Fibroblast of lung (primary cell): ENCODE measurements around the gene EFCAB6.

Experiments
- CTCF ChIP-seq, 2 donors: IDR thresholded peaks in 1 of 2; conservative IDR thresholded peaks in 1 of 2; 1 replicate in 1 of 2; 2 replicates in 1 of 2; pipeline ENCODE4 v1.5.1; 2011 to 2012; ENCODE audit warnings: low read length in 2 of 2, control low read depth in 1 of 2, inconsistent platforms in 1 of 2, low read depth in 1 of 2, mild to moderate bottlenecking in 1 of 2
- EZH2 ChIP-seq: IDR thresholded peaks from 2 replicates; pipeline ENCODE4 v1.5.1; 2012; ENCODE audit warnings: low read length, control low read depth, mild to moderate bottlenecking; ENCODE audit errors: missing control alignments

GRCh38 chr22:43541462-43542407 lies 270.4 kb downstream of the EFCAB6 start:
- TF ChIP-seq CTCF (conservative IDR thresholded peaks at IDR 0.05 in 1 of 2, IDR thresholded peaks at IDR 0.05 in 1 of 2; ENCODE audit: low read depth in 1 of 2, low read length in 2 of 2) (no peak), EZH2 (no peak)
